HG03066 (cell line): ENCODE measurements around the gene DDX1.
"Not testable (repeated sequence)": the region's sequence is repeated elsewhere in the genome, so short reads cannot be mapped to it uniquely, and the experiment has no call there.

ENCODE experiments used
- ATAC-seq: cut with Tn5 transposase; IDR thresholded peaks from one replicate; pipeline ENCODE4 v1.9.1; 2021; ENCODE audit warnings: low read depth; ENCODE audit not compliant: unreplicated experiment

DDX1 gene

GRCh38 chr2:15591692-15592463, at the start of gene DDX1:
Gene DDX1, plus strand, starts transcription at chr2:15591868. Its CDS starts 66 bp downstream, at chr2:15591934.
- ATAC-seq: peak; percentile 87

GRCh38 chr2:15542269-15542668, 49.4 kb upstream of the DDX1 start:
- not testable (repeated sequence) for ATAC-seq

GRCh38 chr2:15543053-15543452, 48.6 kb upstream of the DDX1 start:
- ATAC-seq: no peak

- ATAC-seq: no peak
Measured at GRCh38 chr2:15543541-15543940, 48.1 kb upstream of the DDX1 start.

GRCh38 chr2:15544227-15544626, 47.4 kb upstream of the DDX1 start:
- ATAC-seq: no peak

- no peak for ATAC-seq
Measured at GRCh38 chr2:15546297-15547098, 45.2 kb upstream of the DDX1 start.

GRCh38 chr2:15547115-15547876, 44.4 kb upstream of the DDX1 start:
- no peak for ATAC-seq

GRCh38 chr2:15548974-15549373, 42.7 kb upstream of the DDX1 start:
- no peak for ATAC-seq

GRCh38 chr2:15553519-15553918, 38.1 kb upstream of the DDX1 start:
- ATAC-seq: no peak

GRCh38 chr2:15553951-15554350, 37.7 kb upstream of the DDX1 start:
- ATAC-seq: no peak

- no peak for ATAC-seq
Measured at GRCh38 chr2:15554525-15555218, 37.0 kb upstream of the DDX1 start.

- no peak for ATAC-seq
Measured at GRCh38 chr2:15555760-15556193, 35.9 kb upstream of the DDX1 start.

GRCh38 chr2:15556311-15556930, 35.2 kb upstream of the DDX1 start:
- no peak for ATAC-seq

GRCh38 chr2:15557887-15558311, 33.8 kb upstream of the DDX1 start:
- ATAC-seq: no peak

- ATAC-seq: no peak
Measured at GRCh38 chr2:15559379-15560139, 32.1 kb upstream of the DDX1 start.

GRCh38 chr2:15560140-15560987, 31.3 kb upstream of the DDX1 start:
- ATAC-seq: peak; percentile 28

GRCh38 chr2:15560988-15561573, 30.6 kb upstream of the DDX1 start, which contains the start of gene NBAS:
Gene NBAS, minus strand, starts transcription at chr2:15561334. Its CDS starts 30 bp downstream, at chr2:15561304.
- peak; percentile 92 for ATAC-seq
